SK-N-MC (cell line): ENCODE data around the gene PLEKHA6.

ENCODE experiments used
- EZH2 ChIP-seq: fragments of 200-600 bp; sonication (generic); IDR thresholded peaks from one replicate; pipeline ENCODE4 v1.6.1; 2017; ENCODE audit warnings: antibody characterized with exemption
- FOXP2 ChIP-seq: optimal IDR thresholded peaks from 2 replicates; pipeline ENCODE3; 2011; ENCODE audit warnings: mild to moderate bottlenecking, moderate library complexity; ENCODE audit not compliant: insufficient read depth; ENCODE audit errors: extremely low read length, control extremely low read depth
- POLR2AphosphoS5 ChIP-seq: IDR thresholded peaks from 2 replicates; pipeline ENCODE4 v1.6.1; 2012; ENCODE audit warnings: mild to moderate bottlenecking, low read depth, low read length, borderline replicate concordance

- TF ChIP-seq POLR2AphosphoS5 (no peak), EZH2 (no peak), FOXP2 (no peak)
Measured at GRCh38 chr1:204293605-204294337, 66.0 kb downstream of the PLEKHA6 start.
